HepG2 (cell line): Measurements from ENCODE around the gene LATS2. TPM values are rescaled to one million over a fixed set of nuclear protein-coding genes. Genes with fewer than 3 reads are reported as not detected.
A peak's percentile ranks its signal among the peaks of the same experiment; 100 is the strongest.

Experiments used
- ERF ChIP-seq: IDR thresholded peaks from 2 replicates; pipeline ENCODE4 v1.6.1; 2018; ENCODE audit warnings: missing biosample characterization, missing genetic modification reagents
- ETV5 ChIP-seq: IDR thresholded peaks from 2 replicates; pipeline ENCODE4 v1.6.1; 2018; ENCODE audit warnings: missing biosample characterization, missing genetic modification reagents, inconsistent platforms, borderline replicate concordance
- ISL2 ChIP-seq: sonication (generic); formaldehyde crosslinking; IDR thresholded peaks from 2 replicates; pipeline ENCODE4 v1.5.0; 2020; ENCODE audit warnings: missing genetic modification reagents
- KAT2B ChIP-seq: fragments of 150-350 bp; IDR thresholded peaks from 2 replicates; pipeline ENCODE4 v1.6.1; 2014; ENCODE audit warnings: low read depth, low read length, borderline replicate concordance
- KLF9 ChIP-seq: IDR thresholded peaks from 2 replicates; pipeline ENCODE4 v1.6.1; 2016; ENCODE audit warnings: low read depth
- MAFG ChIP-seq: sonication (generic); formaldehyde crosslinking; IDR thresholded peaks from 2 replicates; pipeline ENCODE4 v1.5.1; 2020; ENCODE audit warnings: mild to moderate bottlenecking, missing genetic modification reagents
- NONO ChIP-seq, 2 experiments: fragments of 450-650 bp in 1 of 2; sonication (generic) in 1 of 2; formaldehyde crosslinking in 1 of 2; IDR thresholded peaks in 1 of 2; conservative IDR thresholded peaks in 1 of 2; 2 replicates each; pipeline versions ENCODE4 v1.6.1 to v1.8.0; 2017 to 2022; ENCODE audit warnings: mild to moderate bottlenecking in 1 of 2, missing genetic modification reagents in 1 of 2, moderate library complexity in 1 of 2
- PTBP1 ChIP-seq: fragments of 200-400 bp; formaldehyde crosslinking; IDR thresholded peaks from 2 replicates; pipeline ENCODE4 v1.6.1; 2018; ENCODE audit warnings: low read length, low read depth; ENCODE audit not compliant: poor library complexity, severe bottlenecking
- STAG1 ChIP-seq: sonication (generic); formaldehyde crosslinking; IDR thresholded peaks from 2 replicates; pipeline ENCODE4 v1.4.0; 2020; ENCODE audit warnings: missing genetic modification reagents
- TEAD2 ChIP-seq: sonication (generic); formaldehyde crosslinking; IDR thresholded peaks from 2 replicates; pipeline ENCODE4 v1.9.0; 2021; ENCODE audit warnings: missing genetic modification reagents
- WIZ ChIP-seq: sonication (generic); formaldehyde crosslinking; IDR thresholded peaks from 2 replicates; pipeline ENCODE4 v1.5.1; 2020; ENCODE audit warnings: mild to moderate bottlenecking, missing genetic modification reagents
- YEATS4 ChIP-seq: sonication (generic); formaldehyde crosslinking; IDR thresholded peaks from 2 replicates; pipeline ENCODE4 v1.4.0; 2020; ENCODE audit warnings: missing genetic modification reagents, borderline replicate concordance
- ZC3H13 ChIP-seq: sonication (generic); formaldehyde crosslinking; IDR thresholded peaks from 2 replicates; pipeline ENCODE4 v1.8.1; 2023; ENCODE audit warnings: mild to moderate bottlenecking, missing genetic modification reagents, moderate library complexity
- ZNF430 ChIP-seq: sonication (generic); formaldehyde crosslinking; IDR thresholded peaks from 2 replicates; pipeline ENCODE4 v1.9.0; 2021; ENCODE audit warnings: mild to moderate bottlenecking, missing genetic modification reagents
- ZNF501 ChIP-seq: sonication (generic); formaldehyde crosslinking; IDR thresholded peaks from 2 replicates; pipeline ENCODE4 v1.5.1; 2020; ENCODE audit warnings: mild to moderate bottlenecking, moderate library complexity, missing genetic modification reagents
- ZNF543 ChIP-seq: sonication (generic); formaldehyde crosslinking; IDR thresholded peaks from 2 replicates; pipeline ENCODE4 v1.4.0; 2020; ENCODE audit warnings: mild to moderate bottlenecking, missing genetic modification reagents
- ZNF550 ChIP-seq: sonication (generic); formaldehyde crosslinking; IDR thresholded peaks from 2 replicates; pipeline ENCODE4 v1.4.0; 2020; ENCODE audit warnings: mild to moderate bottlenecking, missing genetic modification reagents, borderline replicate concordance
- ZNF562 ChIP-seq: sonication (generic); formaldehyde crosslinking; IDR thresholded peaks from 2 replicates; pipeline ENCODE4 v1.8.0; 2022; ENCODE audit warnings: missing genetic modification reagents, borderline replicate concordance
- polyA plus RNA-seq, 8 experiments: library from polyadenylated mRNA; depleted of rRNA in 3 of 8; stranded (reverse) in 7 of 8; unstranded in 1 of 8; fragments of >200 nt; fragmentation: Illumina TruSeq in 4 of 8; extraction: Trizol in 4 of 8; gene quantifications; 2 replicates each; pipeline versions ENCODE4 v1.2.1 to v1.2.3, GENCODE V29; 2011 to 2016; ENCODE audit warnings: low read depth in 4 of 8, missing spikeins in 1 of 8, mixed read lengths in 1 of 8; ENCODE audit not compliant: insufficient read depth in 1 of 8
- total RNA-seq, 5 experiments: library from RNA; depleted of rRNA; stranded (reverse); fragments of >200 nt; fragmentation: Illumina TruSeq; extraction: Trizol; gene quantifications; 2 replicates each; pipeline ENCODE4 v1.2.3, GENCODE V29; 2016; ENCODE audit warnings: low read depth in 1 of 5
- TF ChIP-seq, protein P1 (sequence below): fragments of 450-650 bp; IDR thresholded peaks from 2 replicates; pipeline ENCODE4 v1.6.1; 2017; ENCODE audit warnings: mild to moderate bottlenecking
- TF ChIP-seq, protein P2 (sequence below): sonication (generic); formaldehyde crosslinking; IDR thresholded peaks from 2 replicates; pipeline ENCODE4 v1.8.0; 2022; ENCODE audit warnings: missing genetic modification reagents, mild to moderate bottlenecking, moderate library complexity, borderline replicate concordance
- TF ChIP-seq, protein P3 (sequence below): sonication (generic); formaldehyde crosslinking; conservative IDR thresholded peaks from 2 replicates; pipeline ENCODE4 v1.8.1; 2023; ENCODE audit warnings: missing genetic modification reagents
- TF ChIP-seq, protein P4 (sequence below): sonication (generic); formaldehyde crosslinking; IDR thresholded peaks from 2 replicates; pipeline ENCODE4 v1.4.0; 2020; ENCODE audit warnings: missing genetic modification reagents, borderline replicate concordance

Gene LATS2
- total and polyA plus RNA-seq, 2 of the 13 experiments (the other 11 are each of a cell fraction or from before 2014, with no cell fraction given), result 7.3 to 8.5 TPM

DNA sequence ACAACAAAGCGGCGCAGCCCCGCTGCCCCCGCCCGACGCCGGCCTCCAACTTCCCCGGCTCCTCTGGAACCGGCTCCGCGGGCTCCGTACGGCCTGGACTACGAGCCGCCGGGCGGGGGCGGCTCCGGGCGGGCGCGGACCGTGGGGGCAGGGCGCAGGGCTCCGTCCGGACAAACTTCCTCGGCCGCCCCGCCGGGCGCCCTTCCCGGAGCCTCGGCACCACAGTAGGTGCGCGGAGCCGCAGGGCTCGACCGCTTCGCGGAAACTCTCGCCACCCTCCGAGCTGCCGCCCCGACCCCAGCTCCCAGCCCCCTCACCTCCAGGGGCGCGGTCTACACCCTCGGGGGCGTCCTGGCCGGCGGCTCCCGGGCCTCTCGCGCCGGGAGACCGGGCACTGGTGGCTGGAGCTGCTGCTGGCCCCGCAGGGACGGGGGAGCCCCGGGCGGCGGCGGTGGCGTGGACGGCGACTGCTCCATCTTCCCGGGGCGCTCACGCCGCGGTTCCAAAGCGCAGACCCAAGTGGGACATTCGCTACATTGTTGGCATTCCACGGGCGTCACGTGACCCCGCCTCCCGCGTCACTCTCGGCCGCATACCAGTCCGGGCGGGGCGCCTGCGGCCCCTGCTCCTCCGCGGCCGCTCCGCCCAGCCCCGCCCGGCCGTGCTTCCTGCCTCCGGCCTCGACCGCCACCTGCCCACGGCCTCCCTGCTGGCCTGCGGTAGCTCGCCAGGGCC is at the start of gene LATS2 (continued):
- TF ChIP-seq, protein P1, sequence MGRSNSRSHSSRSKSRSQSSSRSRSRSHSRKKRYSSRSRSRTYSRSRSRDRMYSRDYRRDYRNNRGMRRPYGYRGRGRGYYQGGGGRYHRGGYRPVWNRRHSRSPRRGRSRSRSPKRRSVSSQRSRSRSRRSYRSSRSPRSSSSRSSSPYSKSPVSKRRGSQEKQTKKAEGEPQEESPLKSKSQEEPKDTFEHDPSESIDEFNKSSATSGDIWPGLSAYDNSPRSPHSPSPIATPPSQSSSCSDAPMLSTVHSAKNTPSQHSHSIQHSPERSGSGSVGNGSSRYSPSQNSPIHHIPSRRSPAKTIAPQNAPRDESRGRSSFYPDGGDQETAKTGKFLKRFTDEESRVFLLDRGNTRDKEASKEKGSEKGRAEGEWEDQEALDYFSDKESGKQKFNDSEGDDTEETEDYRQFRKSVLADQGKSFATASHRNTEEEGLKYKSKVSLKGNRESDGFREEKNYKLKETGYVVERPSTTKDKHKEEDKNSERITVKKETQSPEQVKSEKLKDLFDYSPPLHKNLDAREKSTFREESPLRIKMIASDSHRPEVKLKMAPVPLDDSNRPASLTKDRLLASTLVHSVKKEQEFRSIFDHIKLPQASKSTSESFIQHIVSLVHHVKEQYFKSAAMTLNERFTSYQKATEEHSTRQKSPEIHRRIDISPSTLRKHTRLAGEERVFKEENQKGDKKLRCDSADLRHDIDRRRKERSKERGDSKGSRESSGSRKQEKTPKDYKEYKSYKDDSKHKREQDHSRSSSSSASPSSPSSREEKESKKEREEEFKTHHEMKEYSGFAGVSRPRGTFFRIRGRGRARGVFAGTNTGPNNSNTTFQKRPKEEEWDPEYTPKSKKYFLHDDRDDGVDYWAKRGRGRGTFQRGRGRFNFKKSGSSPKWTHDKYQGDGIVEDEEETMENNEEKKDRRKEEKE, result no peak
- TF ChIP-seq TEAD2 (CRISPR knock-in tag) (peak; percentile 83; the same call in 1 of the 2 replicates), KLF9 (CRISPR knock-in tag) (no peak), ZNF543 (CRISPR knock-in tag) (0 out of 2 replicates have a peak, but pooled peaks have one; percentile 36), ZNF562 (CRISPR knock-in tag) (no peak), KAT2B (no peak), STAG1 (CRISPR knock-in tag) (peak; percentile 47), ZNF550 (no peak), WIZ (0 out of 2 replicates have a peak, but pooled peaks have one; percentile 20), ETV5 (peak; percentile 71), MAFG (no peak), ERF (CRISPR knock-in tag) (peak; percentile 75), ZC3H13 (peak; percentile 63; the same call in 1 of the 2 replicates), ISL2 (CRISPR knock-in tag) (peak; percentile 54; the same call in 1 of the 2 replicates), ZNF430 (CRISPR knock-in tag) (0 out of 2 replicates have a peak, but pooled peaks have one; percentile 66), PTBP1 (no peak), ZNF501 (CRISPR knock-in tag) (peak; percentile 29), YEATS4 (CRISPR knock-in tag) (peak; percentile 74; the same call in 1 of the 2 replicates), NONO (IDR thresholded peaks at IDR 0.05) (no peak), NONO (CRISPR knock-in tag; conservative IDR thresholded peaks at IDR 0.05) (peak; percentile 88)
- TF ChIP-seq, protein P2, sequence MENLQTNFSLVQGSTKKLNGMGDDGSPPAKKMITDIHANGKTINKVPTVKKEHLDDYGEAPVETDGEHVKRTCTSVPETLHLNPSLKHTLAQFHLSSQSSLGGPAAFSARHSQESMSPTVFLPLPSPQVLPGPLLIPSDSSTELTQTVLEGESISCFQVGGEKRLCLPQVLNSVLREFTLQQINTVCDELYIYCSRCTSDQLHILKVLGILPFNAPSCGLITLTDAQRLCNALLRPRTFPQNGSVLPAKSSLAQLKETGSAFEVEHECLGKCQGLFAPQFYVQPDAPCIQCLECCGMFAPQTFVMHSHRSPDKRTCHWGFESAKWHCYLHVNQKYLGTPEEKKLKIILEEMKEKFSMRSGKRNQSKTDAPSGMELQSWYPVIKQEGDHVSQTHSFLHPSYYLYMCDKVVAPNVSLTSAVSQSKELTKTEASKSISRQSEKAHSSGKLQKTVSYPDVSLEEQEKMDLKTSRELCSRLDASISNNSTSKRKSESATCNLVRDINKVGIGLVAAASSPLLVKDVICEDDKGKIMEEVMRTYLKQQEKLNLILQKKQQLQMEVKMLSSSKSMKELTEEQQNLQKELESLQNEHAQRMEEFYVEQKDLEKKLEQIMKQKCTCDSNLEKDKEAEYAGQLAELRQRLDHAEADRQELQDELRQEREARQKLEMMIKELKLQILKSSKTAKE (CRISPR knock-in tag), result peak; percentile 60; the same call in 1 of the 2 replicates
- TF ChIP-seq, protein P3, sequence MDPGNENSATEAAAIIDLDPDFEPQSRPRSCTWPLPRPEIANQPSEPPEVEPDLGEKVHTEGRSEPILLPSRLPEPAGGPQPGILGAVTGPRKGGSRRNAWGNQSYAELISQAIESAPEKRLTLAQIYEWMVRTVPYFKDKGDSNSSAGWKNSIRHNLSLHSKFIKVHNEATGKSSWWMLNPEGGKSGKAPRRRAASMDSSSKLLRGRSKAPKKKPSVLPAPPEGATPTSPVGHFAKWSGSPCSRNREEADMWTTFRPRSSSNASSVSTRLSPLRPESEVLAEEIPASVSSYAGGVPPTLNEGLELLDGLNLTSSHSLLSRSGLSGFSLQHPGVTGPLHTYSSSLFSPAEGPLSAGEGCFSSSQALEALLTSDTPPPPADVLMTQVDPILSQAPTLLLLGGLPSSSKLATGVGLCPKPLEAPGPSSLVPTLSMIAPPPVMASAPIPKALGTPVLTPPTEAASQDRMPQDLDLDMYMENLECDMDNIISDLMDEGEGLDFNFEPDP (CRISPR knock-in tag), result no peak
- TF ChIP-seq, protein P4, sequence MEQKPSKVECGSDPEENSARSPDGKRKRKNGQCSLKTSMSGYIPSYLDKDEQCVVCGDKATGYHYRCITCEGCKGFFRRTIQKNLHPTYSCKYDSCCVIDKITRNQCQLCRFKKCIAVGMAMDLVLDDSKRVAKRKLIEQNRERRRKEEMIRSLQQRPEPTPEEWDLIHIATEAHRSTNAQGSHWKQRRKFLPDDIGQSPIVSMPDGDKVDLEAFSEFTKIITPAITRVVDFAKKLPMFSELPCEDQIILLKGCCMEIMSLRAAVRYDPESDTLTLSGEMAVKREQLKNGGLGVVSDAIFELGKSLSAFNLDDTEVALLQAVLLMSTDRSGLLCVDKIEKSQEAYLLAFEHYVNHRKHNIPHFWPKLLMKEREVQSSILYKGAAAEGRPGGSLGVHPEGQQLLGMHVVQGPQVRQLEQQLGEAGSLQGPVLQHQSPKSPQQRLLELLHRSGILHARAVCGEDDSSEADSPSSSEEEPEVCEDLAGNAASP, result 0 out of 2 replicates have a peak, but pooled peaks have one; percentile 35
